ENCODE measurements around the gene PITPNC1.
"Not testable (repeated sequence)": the region's sequence is repeated elsewhere in the genome, so short reads cannot be mapped to it uniquely, and the experiment has no call there.

PITPNC1 gene

DNA sequence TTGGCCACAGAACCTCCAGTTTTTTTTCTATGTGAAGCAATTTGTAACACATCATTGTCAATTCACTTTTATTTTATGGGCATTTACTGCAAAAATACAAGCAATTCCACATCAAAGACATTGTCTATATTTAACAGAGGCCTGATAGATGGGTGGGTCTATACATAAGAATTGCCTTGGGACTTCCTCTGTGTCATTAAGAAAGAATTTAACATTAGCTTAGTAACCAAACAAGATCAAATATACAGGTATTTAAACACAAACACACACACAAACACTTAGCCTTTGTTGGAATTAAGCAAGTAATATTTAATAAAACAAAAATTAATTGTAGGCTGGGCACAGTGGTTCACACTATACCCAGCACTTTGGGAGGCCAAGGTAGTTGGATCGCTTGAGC is 4.3 kb upstream of the PITPNC1 start:
- no peak for DNase-seq

DNA sequence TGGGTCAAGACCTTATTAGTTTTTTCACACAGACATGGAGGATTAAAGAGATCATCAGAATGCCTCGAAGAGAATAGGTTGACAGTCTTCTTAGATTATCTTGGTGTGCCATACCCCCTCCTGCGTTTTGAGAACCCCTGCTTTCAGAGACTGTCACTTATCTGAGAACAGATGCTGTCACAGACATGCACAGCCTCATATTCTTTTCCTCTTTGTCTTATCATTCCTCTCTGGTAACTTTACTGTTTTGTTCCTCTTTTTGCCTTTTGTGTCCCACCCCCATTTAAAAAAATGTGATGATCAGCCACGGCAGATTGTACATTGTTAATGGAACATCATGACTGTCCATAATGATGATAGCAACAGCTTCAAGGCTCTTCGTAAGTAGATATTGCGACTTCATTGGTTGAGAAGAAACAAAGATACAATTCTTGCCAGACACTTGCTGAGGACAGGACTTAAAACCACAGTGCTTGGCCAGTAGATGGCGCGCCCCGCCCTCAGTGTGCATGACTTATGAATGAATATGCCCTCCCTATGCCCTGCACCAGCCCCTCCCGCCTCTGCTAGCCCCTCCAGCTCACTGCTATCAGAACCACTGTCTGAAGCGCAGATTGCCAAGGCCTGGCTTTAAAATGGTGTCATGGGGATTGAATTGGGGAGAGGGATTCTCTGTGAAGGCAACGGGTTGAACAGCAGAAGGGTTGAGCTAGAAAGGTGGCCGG is 2.6 kb upstream of the PITPNC1 start:
- DNase-seq, result peak; percentile 90

DNA sequence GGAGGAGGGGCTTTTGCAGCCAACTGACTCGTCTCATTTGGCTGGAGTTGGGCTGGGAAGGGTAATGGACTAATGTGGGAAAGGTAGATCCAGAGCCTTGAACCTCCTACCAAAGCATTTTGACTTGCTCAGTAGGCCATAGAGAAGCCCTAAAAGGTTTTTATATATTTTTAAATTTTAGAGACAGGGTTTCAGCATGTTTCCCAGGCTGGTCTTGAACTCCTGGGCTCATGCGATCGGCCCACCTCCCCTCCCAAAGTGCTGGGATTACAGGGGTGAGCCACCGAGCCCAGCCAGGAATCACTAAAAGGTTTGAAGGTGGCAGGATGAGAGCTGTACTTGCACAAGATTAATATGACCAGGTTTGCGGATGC is 2.0 kb upstream of the PITPNC1 start:
- DNase-seq, result no peak

DNA sequence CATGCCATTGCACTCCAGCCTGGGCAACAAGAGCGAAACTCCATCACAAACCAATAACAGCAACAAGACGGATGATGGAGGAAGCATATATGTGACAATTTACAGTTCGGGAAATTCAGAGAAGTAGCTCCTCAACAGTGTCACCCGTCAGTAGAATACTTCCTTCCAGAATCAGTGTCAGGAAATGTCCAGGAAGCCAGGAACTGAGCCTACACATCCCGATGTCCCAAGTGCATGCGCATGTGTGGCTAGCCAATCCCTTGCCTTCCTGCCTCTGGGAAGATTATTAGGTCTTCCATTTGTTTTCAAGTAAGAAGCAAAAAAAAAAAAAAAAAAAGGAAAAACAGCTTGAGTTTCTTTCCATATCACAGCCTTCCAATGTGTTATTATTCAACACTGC is 1.4 kb upstream of the PITPNC1 start:
- no peak for DNase-seq

DNA sequence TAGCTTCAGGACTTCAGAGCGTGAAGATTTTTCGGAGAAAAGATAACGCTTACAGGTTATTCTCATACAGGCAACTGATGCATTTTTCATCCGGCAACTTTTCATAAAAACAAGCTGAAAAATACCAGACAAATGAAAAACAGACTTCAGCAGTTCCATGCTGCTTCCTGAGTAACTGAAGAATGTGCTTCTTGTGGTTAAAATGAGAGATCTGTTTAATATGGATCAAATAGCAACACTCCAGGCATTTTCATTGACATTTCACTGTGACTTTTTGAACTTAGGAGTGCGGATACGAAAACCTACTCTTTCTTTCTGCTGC is 705 bp upstream of the PITPNC1 start:
- DNase-seq, result no peak

DNA sequence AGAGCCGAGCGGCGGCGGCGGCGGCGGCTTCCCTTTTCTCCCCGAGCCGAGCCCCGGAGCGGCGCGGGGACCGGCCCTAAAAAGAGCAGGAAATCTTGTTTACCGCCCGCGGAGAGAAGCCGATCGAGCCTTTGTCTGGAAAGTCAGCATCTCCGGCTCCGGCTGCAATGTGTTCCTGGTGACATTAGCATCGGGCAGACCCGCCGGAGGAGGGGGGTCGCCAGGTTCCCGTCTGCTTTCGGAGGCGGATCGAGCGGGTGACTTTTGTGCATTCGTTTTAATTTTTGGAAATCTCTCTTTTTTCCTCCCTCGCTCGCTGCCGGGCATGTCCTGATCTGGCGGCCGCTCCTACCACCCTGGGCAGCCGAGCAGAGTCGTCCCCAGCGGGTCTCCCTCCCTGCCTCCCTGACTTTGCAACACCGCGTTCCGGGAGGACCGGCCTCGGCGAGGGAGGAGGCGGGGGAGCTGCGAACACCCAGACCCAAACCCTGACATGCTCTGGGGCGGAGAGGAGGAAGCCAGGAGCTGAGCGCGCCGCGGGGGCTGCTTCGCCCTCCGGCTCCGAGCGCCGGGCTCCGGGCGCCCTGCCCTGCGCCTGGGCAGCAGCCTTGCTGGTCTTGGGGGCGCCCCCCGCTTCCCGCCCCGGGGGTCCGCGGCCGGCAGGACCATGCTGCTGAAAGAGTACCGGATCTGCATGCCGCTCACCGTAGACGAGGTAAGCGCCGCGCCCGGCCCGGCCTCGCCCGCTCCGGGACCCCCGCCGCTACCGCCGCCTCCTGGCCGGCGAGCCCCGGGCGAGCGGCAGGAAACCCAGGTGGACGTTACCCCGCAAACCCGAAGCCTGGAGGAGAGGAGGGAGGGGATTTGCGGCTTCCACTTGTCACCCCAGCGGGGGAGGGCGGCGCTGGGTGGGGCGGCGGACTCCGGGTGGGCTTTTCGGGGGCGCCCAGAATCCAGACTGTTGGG is 690 bp downstream of the PITPNC1 start:
- DNase-seq, result peak; percentile 61

DNA sequence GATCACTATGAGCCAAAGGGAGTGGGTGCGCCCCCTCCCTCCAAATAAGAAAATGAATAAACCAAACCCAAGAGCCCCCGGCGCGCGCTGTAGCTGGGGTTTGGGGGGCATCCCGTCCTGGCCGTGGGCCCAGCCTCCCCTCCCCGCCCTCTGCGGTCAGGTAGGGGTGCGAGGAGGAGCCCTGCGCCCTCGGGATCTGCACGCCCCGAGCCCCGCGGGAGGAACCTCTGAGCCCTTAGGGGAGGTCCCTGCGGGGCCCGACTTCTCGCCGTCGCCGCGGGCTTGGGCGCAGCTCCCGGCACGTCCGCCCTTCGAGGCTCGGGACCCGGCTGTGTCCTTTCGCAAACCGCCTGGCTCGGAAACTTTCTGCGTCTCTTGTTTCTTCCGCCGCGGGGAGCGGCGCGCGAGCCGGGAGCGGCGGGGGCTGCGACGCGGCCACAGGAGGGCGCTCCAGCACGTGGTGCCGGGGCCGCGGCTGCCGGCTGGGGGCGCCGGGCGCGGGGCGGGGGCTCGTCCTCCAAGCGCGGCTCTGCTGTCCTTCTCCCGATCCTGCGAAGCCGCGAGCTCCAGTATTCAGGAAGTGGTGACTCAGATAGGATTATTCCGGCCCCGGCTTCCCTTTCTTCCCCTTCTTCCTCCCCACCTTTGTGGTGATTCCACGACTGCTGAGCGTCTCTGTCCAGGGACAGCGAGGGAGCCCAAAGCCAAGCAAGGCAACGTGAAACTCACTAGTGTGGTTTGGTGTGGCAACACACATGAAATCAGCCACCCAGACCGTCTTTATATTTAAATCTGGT is 1.6 kb downstream of the PITPNC1 start:
- peak; percentile 85 for DNase-seq

DNA sequence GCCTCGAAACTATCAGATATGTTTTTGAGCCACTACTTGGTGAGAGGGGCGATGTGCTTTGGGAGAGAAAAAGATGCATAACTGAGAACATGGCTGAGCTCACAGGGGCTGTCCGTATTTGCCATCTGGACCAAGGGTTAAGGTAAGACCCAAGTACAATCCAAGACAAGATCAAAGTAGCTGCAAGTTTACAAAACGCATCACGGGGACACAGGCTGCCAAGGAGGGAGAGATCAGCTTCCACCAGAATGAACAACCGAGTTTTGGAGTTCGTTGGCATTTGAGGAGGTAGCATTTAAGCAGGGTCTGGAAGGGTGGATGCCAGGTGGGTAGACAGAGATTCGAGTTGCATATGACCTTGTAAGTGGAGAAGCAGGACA is 2.2 kb downstream of the PITPNC1 start:
- DNase-seq, result no peak

DNA sequence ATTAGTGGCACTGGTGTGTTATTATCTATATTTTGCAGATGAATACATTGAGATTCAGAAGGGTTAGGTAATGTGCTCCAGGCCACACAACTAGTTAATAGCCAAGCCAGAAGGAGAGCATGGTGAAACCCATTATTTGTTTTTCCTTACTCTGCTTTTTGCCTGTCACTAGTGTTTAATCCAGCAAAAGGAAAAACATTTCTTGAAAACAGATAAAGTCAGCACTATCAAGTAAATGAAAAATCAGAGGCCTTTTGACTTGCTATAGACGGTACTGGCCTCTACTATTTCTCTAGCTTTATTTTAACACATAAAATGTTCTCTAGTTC is 4.8 kb downstream of the PITPNC1 start:
- DNase-seq, result no peak

DNA sequence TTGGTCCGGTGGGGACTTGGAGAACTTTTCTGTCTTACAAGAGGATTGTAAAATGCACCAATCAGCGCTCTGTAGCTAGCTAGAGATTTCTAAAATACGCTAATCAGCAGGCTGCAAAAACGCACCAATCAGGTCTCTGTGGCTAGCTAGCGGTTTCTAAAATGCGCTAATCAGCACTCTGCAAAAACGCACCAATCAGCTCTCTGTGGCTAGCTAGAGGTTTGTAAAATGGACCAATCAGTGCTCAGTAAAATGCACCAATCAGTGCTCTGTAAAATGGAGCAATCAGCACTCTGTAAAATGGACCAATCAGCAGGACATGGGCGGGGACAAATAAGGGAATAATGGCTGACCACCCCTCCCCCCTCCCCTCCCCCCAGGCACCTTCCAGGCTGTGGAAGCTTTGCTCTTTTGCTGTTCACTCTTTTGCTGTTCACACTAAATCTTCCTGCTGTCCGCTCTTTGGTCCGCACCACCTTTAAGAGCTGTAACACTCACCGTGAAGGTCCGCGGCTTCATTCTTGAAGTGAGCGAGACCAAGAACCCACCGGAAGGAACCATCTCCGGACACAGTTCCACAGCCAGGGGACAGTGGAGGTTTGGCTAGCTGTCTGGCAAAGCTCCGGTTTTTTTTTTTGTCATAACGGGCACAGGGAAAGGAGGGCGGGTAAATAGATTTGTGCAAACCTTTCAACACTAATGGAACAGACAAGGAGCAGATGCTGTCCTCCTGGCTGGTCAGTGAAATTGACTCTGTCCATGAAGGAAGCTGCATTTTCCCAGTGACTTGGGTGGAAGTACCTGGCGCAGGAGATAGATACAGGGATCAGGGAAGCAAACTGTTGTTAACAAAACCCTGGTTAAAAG is 8.3 kb downstream of the PITPNC1 start:
- no peak for DNase-seq

DNA sequence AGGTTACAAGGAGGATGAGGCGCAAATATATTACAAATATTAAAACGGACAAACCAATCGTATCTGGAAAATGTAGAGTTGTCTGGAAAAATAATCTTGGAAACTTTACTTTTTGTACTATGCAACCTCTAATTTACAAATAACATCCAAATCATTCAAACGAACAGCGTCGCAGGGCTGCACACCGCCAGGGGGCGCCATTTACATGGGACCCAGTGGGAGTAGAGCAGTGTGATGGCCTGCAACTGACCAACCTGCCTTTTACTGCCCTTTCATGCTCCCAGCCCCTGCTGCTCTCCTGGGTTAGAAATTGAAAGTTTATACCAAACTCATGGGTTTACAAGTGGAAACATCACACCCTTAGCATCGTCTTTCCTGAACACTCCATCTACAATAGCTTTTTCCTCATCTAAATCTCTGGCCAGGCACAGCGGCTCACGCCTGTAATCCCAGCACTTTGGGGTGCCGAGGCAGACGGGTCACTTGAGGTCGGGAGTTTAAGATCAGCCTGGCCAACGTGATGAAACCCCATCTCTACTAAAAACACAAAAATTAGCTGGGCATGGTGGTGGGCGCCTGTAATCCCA is 10.0 kb downstream of the PITPNC1 start:
- peak; percentile 84 for DNase-seq

DNA sequence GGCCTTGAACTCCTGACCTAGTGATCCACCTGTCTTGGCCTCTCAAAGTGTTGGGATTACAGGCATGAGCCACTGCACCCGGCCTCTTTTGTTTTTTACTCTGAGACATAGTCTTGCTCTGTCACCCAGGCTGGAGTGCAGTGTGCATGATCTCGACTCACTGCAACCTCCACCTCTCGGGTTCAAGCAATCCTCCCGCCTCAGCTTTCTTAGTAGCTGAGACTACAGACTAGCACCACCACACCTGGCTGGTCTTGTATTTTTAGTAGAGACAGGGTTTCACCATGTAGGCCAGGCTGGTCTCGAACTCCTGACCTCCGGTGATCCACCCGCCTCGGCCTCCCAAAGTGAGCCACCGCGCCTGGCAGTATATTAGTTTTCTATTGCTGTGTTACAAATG is 11.5 kb downstream of the PITPNC1 start:
- DNase-seq, result not testable (repeated sequence)

DNA sequence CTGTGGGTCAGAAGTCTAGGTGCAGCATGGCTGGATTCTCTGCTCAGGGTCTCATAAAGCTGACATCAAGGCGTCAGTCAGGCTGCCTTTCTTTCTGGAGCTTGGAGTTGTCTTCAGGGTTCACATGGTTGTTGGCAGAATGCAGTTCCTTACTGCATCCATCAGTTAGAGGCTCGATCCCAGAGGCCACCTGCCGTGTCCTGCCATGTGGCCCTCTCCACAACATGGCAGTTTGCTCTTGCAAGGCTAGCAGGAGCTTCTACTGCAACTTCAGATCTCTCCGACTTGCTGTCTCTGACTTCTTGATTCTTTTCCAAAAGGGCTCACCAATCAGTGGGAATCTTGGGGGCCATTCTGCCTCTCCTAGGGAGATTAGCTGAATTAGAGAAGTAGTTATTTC is 11.9 kb downstream of the PITPNC1 start:
- DNase-seq, result no peak

DNA sequence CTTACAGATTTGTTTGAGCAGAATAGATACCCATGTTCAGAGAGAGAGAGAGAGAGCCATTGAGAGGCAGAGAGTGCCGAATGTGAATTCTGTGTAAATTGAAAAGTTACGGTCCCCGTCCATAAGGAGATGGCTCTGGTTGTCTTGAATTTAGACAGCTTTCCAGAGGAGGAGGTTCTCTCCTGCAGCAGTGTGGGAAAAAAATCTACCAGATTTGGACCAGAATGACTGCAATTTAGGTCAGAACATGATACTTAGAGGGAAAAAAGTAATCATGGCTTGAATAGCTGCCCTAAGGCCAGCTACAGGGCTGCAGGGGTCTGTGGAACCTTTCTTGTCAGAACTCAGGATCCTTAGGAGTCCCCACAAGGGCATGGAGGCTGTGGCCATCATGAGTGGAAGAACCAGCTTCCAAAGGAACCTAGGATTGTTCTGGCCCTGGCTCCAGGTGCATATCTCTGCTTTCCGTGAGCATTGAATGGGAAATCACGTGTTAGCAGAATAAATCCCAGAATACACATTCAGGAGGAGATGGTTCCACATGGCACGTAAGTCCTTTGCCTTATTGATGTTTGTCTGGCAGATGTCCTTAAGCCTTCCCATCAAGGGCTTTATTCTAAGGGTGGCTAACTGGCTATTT is 13.0 kb downstream of the PITPNC1 start:
- DNase-seq, result no peak

DNA sequence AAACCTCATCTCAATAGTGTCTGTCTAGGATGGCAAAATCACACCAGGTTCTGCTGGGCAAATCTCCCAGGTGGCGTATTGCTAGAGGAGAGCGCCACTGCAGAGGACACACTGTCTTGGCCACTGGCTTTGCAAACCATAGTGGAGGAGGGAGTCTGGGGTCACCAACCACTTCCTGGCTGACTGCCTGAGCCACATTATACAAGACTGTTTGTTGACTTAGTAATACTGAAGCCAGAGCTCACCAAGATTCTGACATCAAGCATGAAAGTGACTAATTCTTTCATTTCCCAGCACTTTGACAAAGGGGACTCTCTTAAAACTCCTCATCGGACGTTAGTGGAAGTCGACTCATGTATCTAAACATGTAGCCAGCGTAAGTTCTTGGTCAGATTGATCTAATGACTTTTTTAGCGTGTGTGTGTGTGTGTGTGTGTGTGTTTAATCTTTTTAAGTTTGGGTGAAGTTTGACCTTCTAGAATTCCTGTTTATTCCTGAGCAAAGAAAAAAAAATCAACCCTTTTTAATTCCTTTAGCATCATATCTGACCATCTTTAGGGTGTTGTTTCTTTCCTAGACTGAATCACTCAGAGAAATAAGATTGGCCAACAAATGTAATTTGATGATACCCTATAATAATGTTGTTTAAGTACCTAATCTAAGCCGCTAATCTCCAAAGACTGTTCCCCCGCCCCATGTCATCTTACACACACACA is 13.7 kb downstream of the PITPNC1 start:
- peak; percentile 93 for DNase-seq

DNA sequence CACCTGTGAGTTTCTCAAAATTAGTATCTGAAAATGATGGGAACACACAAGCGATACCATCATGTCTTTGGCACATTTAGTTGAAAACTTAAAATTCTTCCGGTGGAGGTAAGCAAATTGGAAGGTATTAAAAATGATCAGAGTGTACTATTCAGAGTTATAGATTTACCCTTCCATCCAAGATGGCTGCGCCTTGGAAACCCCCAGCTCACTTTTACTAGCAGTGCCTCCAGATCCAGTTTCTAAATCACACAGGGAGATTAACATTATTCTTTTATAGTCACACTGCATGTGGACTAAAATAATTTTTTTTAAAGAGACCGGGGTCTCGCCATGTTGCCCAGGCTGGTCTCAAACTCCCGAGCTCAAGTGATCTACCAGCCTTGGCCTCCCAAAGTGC is 15.0 kb downstream of the PITPNC1 start:
- DNase-seq, result no peak

DNA sequence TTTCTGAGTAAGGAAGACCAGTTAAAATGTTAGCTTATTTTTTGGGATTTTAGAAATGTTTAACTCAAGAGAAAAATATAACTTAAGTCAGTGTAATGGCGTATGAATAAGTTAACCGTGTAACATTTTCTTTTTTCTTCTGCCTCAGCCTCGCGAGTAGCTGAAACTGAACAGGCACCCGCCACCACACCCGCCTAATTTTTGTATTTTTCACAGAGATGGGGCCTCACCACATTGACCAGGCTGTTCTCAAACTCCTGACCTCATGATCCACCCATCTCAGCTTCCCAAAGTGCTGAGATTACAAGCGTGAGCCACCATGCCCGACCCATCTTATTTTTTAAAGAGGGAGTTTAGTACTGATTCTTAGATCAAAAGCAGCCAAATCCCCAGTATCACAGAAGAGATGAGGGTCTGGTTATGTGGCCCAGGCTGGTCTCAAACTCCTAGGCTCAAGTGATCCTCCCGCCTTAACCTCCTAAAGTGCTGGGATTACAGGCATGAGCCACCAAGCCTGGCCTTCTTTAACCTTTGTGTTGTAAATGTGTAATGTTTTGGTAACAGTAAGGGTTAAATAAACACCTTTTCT is 16.8 kb downstream of the PITPNC1 start:
- no peak for DNase-seq

DNA sequence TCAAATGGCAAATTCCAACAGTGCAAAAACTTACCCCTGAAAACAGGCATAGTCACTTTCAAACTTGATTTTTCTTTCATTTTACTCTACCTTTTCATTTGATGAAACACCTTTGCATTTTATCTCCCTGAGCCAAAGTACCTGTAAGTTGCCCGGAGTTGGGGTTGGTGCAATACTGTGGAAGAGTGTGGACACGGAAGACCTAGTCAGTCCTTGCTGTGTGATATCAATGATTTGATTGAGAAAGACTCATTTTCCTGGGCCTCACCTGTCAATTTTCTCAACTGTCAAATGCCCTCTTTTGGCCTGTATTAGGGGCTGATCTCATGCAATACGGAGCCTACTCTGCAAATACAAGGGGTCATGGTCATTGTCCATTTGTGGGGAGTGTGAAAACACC is 22.6 kb downstream of the PITPNC1 start:
- no peak for DNase-seq

DNA sequence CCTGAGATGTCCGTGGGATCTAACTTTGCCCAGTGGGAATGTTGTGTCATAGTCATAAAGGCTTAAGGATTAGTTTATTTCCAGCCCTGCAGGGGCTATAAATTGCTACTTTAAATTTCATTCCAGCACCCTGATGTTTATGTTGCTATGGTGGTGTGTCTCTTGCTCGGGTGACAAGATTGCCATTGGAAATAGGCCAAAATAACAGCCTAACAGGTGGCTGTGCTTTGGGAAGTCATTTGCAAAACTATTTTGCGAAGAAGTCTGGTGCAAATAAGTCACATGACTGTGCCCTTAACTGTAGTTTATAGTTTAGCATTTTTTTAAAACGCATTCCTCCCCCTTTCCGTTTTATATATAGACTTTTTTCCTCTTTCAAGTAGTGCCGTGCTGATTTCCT is 23.1 kb downstream of the PITPNC1 start:
- no peak for DNase-seq

DNA sequence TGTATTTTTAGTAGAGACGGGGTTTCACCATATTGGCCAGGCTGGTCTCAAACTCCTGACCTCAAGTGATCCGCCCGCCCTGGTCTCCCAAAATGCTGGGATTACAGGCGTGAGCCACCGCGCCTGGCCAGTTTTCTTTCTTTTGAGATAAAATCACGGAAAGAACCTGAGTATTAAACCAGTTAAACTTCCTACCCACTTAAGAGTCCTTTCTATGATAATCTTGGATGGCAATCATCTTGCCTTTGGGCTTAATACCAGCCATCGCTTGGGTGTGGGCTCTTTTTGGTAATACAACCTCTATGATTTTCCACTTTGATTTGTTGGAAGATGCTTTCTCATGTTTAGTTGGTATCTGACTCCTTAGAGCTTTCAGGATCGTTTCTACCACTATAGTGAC is 24.0 kb downstream of the PITPNC1 start:
- no peak for DNase-seq
